GM21367 (cell line): ENCODE data around the gene SBNO1.
"Not testable (repeated sequence)": the region's sequence is repeated elsewhere in the genome, so short reads cannot be mapped to it uniquely, and the experiment has no call there.

Experiments used
- ATAC-seq: cut with Tn5 transposase; IDR thresholded peaks from one replicate; pipeline ENCODE4 v1.9.1; 2021; ENCODE audit not compliant: unreplicated experiment

Gene SBNO1

GRCh38 chr12:123389560-123390351 is 25.1 kb upstream of the SBNO1 start:
- ATAC-seq = no peak

- no peak for ATAC-seq
Observed at GRCh38 chr12:123388951-123389559, 24.4 kb upstream of the SBNO1 start.

GRCh38 chr12:123388177-123388950 is 23.7 kb upstream of the SBNO1 start:
- ATAC-seq = no peak

- no peak for ATAC-seq
Observed at GRCh38 chr12:123387508-123388176, 23.0 kb upstream of the SBNO1 start.

GRCh38 chr12:123385536-123385935 is 20.9 kb upstream of the SBNO1 start:
- ATAC-seq = not testable (repeated sequence)

GRCh38 chr12:123384994-123385376 is 20.3 kb upstream of the SBNO1 start:
- ATAC-seq = no peak

- no peak for ATAC-seq
Observed at GRCh38 chr12:123384318-123384993, 19.8 kb upstream of the SBNO1 start.

GRCh38 chr12:123382684-123383083 is 18.0 kb upstream of the SBNO1 start:
- ATAC-seq = no peak

GRCh38 chr12:123379391-123379790 is 14.7 kb upstream of the SBNO1 start:
- ATAC-seq = no peak

GRCh38 chr12:123372415-123372814 is 7.8 kb upstream of the SBNO1 start:
- ATAC-seq = not testable (repeated sequence)

- not testable (repeated sequence) for ATAC-seq
Observed at GRCh38 chr12:123371667-123372368, 7.2 kb upstream of the SBNO1 start.

- no peak for ATAC-seq
Observed at GRCh38 chr12:123369229-123369628, 4.6 kb upstream of the SBNO1 start.

- ATAC-seq = not testable (repeated sequence)
Observed at GRCh38 chr12:123368431-123368830, 3.8 kb upstream of the SBNO1 start.

- ATAC-seq = no peak
Observed at GRCh38 chr12:123367511-123367910, 2.9 kb upstream of the SBNO1 start.

GRCh38 chr12:123365025-123365917 is 624 bp upstream of the SBNO1 start:
- ATAC-seq = peak; percentile 51

GRCh38 chr12:123363740-123364531 is 711 bp downstream of the SBNO1 start:
- no peak for ATAC-seq

- no peak for ATAC-seq
Observed at GRCh38 chr12:123363390-123363739, 1.3 kb downstream of the SBNO1 start.

GRCh38 chr12:123358035-123358434 is 6.6 kb downstream of the SBNO1 start:
- no peak for ATAC-seq
